ENCODE results near the gene NUBPL. TPM values are rescaled to one million over a fixed set of nuclear protein-coding genes. Genes with fewer than 3 reads are reported as not detected.

Gene NUBPL
- total RNA-seq, 1 donor from 2014 or later: 6.3 TPM

- no peak for TF ChIP-seq CTCF (conservative IDR thresholded peaks at IDR 0.05; ENCODE audit: low read depth, low read length)
- no peak overlapping the region for H3K4me3 ChIP-seq (ENCODE audit: low read depth, low read length)
- no peak for DNase-seq (ENCODE audit: low read depth)
These were observed 19.5 kb upstream of the NUBPL start for GRCh38 chr14:31541702-31542101.

- no peak overlapping the region for H3K4me3 ChIP-seq (ENCODE audit: low read depth, low read length)
- no peak for DNase-seq (ENCODE audit: low read depth)
- TF ChIP-seq CTCF (conservative IDR thresholded peaks at IDR 0.05; ENCODE audit: low read depth, low read length): peak; percentile 41
These were observed 17.0 kb upstream of the NUBPL start for GRCh38 chr14:31543969-31544799.

GRCh38 chr14:31544816-31545215, 16.4 kb upstream of the NUBPL start:
- no peak for TF ChIP-seq CTCF (conservative IDR thresholded peaks at IDR 0.05; ENCODE audit: low read depth, low read length)
- H3K4me3 ChIP-seq (ENCODE audit: low read depth, low read length): no peak overlapping the region
- no peak for DNase-seq (ENCODE audit: low read depth)

- H3K4me3 ChIP-seq (ENCODE audit: low read depth, low read length): no peak overlapping the region
- DNase-seq (ENCODE audit: low read depth): no peak
- TF ChIP-seq CTCF (conservative IDR thresholded peaks at IDR 0.05; ENCODE audit: low read depth, low read length): no peak
These were observed 15.9 kb upstream of the NUBPL start for GRCh38 chr14:31545328-31545727.

- no peak overlapping the region for H3K4me3 ChIP-seq (ENCODE audit: low read depth, low read length)
- no peak for DNase-seq (ENCODE audit: low read depth)
- TF ChIP-seq CTCF (conservative IDR thresholded peaks at IDR 0.05; ENCODE audit: low read depth, low read length): no peak
These were observed 11.4 kb upstream of the NUBPL start for GRCh38 chr14:31549817-31550216.

GRCh38 chr14:31550589-31550988, 10.6 kb upstream of the NUBPL start:
- no peak overlapping the region for H3K4me3 ChIP-seq (ENCODE audit: low read depth, low read length)
- no peak for TF ChIP-seq CTCF (conservative IDR thresholded peaks at IDR 0.05; ENCODE audit: low read depth, low read length)
- DNase-seq (ENCODE audit: low read depth): no peak

- no peak overlapping the region for H3K4me3 ChIP-seq (ENCODE audit: low read depth, low read length)
- TF ChIP-seq CTCF (conservative IDR thresholded peaks at IDR 0.05; ENCODE audit: low read depth, low read length): no peak
- DNase-seq (ENCODE audit: low read depth): no peak
These were observed 5.0 kb upstream of the NUBPL start for GRCh38 chr14:31556191-31556590.

All from epithelial cell of proximal tubule (primary cell).